Mesothelial cell of epicardium (in vitro differentiated cells): ENCODE data around the gene DSG1. TPM values are rescaled to one million over a fixed set of nuclear protein-coding genes. Genes with fewer than 3 reads are reported as not detected.
A peak's percentile ranks its signal among the peaks of the same experiment; 100 is the strongest.

Experiments
- DNase-seq, 2 experiments: peaks; one replicate each; pipeline ENCODE4 v3.0.0; 2021; ENCODE audit warnings: low spot score in 2 of 2; ENCODE audit not compliant: unreplicated experiment in 2 of 2
- H3K27ac Mint-ChIP-seq: 2 replicates; pipeline ENCODE4 v1.8.0; 2021; ENCODE audit warnings: mixed read lengths
- H3K27me3 Mint-ChIP-seq: 2 replicates; pipeline ENCODE4 v1.8.0; 2021; ENCODE audit warnings: low read depth, mixed read lengths
- H3K36me3 Mint-ChIP-seq: 2 replicates; pipeline ENCODE4 v1.8.0; 2021; ENCODE audit warnings: mixed read lengths
- H3K4me1 Mint-ChIP-seq: 2 replicates; pipeline ENCODE4 v1.8.0; 2021; ENCODE audit warnings: mixed read lengths
- H3K4me3 Mint-ChIP-seq: 2 replicates; pipeline ENCODE4 v1.8.0; 2021; ENCODE audit warnings: mild to moderate bottlenecking, moderate library complexity, mixed read lengths
- H3K9me3 Mint-ChIP-seq: 2 replicates; pipeline ENCODE4 v1.8.0; 2021; ENCODE audit warnings: mixed read lengths
- CTCF ChIP-seq: fragments of 200-600 bp; sonication (generic); IDR thresholded peaks from one replicate; pipeline ENCODE4 v1.5.0; 2021; ENCODE audit warnings: antibody characterized with exemption; ENCODE audit not compliant: unreplicated experiment
- total RNA-seq: library from RNA; stranded (reverse); gene quantifications from 3 replicates; pipeline ENCODE4 v1.2.1, GENCODE V29; 2021

The DSG1 gene
- total RNA-seq, 1 donor from 2014 or later = 0.09 TPM

GRCh38 chr18:31294199-31294747 lies 23.7 kb upstream of the DSG1 start:
- Mint-ChIP-seq H3K27ac (no peak overlapping the region), H3K27me3 (no peaks in the 10 kb centered on the region), H3K9me3 (peaks cover 40% of the 10 kb centered on the region), H3K36me3 (peaks cover 11% of the 10 kb centered on the region), H3K4me3 (no peak overlapping the region), H3K4me1 (no peaks in the 10 kb centered on the region)
- TF ChIP-seq CTCF = no peak
- no peak for DNase-seq

DNA sequence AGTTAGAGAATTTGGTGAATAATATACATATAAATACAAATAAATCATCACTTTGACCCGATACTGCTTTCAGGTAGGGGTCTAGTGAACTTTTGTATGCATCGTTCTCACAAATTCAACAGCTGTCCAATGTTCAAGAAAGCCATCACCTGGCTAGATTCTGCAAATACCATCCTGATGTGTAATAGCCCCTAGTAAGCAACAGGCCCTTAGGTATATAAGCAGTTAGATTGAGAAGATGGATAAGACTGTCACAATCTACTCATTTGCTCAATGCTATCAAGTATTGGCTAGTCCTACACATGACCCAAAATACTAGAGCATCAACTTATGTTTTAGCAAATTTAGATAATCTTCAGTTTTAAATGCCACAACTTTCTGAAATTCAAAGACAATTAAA lies 20.7 kb upstream of the DSG1 start:
- TF ChIP-seq CTCF = no peak
- Mint-ChIP-seq H3K9me3 (peaks cover 14% of the 10 kb centered on the region), H3K36me3 (no peaks in the 10 kb centered on the region), H3K4me1 (peaks cover 12% of the 10 kb centered on the region), H3K27ac (no peak overlapping the region), H3K4me3 (no peak overlapping the region), H3K27me3 (no peaks in the 10 kb centered on the region)
- DNase-seq = no peak

DNA sequence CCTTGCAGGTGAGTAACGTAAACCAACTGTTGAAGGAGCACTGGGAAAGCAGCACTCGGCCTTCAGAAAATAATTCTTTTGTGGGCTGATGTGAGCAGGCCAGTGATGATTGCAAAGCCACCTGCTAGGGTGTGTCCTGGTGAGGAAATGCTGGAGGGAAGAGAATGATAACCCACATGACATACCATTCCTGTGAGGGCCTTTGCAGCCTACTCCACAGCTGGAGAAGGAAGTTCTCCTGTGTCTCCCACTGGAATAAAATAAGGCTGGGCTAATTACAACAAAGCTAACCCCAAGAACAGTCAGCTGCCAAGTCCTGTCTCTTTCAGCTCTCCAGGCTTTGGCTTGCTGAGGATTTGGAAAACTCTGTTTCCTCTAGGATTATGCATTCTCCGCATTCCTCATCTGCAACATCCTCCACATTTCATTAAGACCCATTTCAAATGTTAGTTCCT lies 16.7 kb upstream of the DSG1 start:
- DNase-seq = no peak
- peaks cover 6% of the 10 kb centered on the region for H3K9me3 Mint-ChIP-seq
- peaks cover 12% of the 10 kb centered on the region for H3K4me1 Mint-ChIP-seq
- peak overlapping the region; percentile 14 for H3K27ac Mint-ChIP-seq
- TF ChIP-seq CTCF = no peak
- no peaks in the 10 kb centered on the region for H3K27me3 Mint-ChIP-seq
- no peaks in the 10 kb centered on the region for H3K36me3 Mint-ChIP-seq
- no peak overlapping the region for H3K4me3 Mint-ChIP-seq

DNA sequence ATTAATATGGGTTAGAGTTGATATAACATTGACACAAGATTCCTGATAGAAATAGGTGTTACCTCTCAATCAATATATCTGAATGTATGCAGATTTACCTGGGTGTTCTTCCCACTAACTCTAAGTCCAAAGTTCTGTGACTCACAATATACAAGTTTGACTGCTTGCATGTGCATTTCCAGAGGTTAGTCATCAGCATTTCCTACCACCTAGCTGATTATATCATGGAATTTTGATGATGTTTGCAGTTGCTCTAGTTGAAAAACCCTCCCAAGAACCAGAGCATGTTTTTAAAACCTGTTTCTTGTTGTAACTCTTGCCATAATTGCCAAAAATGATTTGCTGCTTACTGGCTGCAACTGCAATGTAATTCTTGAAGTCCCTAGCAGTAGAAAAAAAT lies 15.0 kb upstream of the DSG1 start:
- H3K9me3 Mint-ChIP-seq = peaks cover 4% of the 10 kb centered on the region
- DNase-seq = no peak
- H3K36me3 Mint-ChIP-seq = no peaks in the 10 kb centered on the region
- no peaks in the 10 kb centered on the region for H3K27me3 Mint-ChIP-seq
- no peak overlapping the region for H3K27ac Mint-ChIP-seq
- no peak overlapping the region for H3K4me3 Mint-ChIP-seq
- TF ChIP-seq CTCF = no peak
- peaks cover 12% of the 10 kb centered on the region for H3K4me1 Mint-ChIP-seq

- no peak for TF ChIP-seq CTCF
- peaks cover 12% of the 10 kb centered on the region for H3K4me1 Mint-ChIP-seq
- H3K9me3 Mint-ChIP-seq = peaks cover 5% of the 10 kb centered on the region
- no peak overlapping the region for H3K4me3 Mint-ChIP-seq
- no peaks in the 10 kb centered on the region for H3K36me3 Mint-ChIP-seq
- no peak for DNase-seq
- no peaks in the 10 kb centered on the region for H3K27me3 Mint-ChIP-seq
- no peak overlapping the region for H3K27ac Mint-ChIP-seq
These were observed 14.2 kb upstream of the DSG1 start for GRCh38 chr18:31303771-31304170.

GRCh38 chr18:31309115-31309514 lies 8.8 kb upstream of the DSG1 start:
- Mint-ChIP-seq H3K27me3 (no peaks in the 10 kb centered on the region), H3K27ac (no peak overlapping the region), H3K4me1 (no peaks in the 10 kb centered on the region), H3K9me3 (peaks cover 5% of the 10 kb centered on the region), H3K4me3 (no peak overlapping the region), H3K36me3 (no peaks in the 10 kb centered on the region)
- no peak for TF ChIP-seq CTCF
- no peak for DNase-seq
